ENCODE results near the gene EYS. TPM values are rescaled to one million over a fixed set of nuclear protein-coding genes. Genes with fewer than 3 reads are reported as not detected.

The EYS gene
- total RNA-seq, 1 experiment from 2014 or later = not detected

GRCh38 chr6:64155063-64155462 lies 1552.0 kb downstream of the EYS start:
- ATAC-seq = no peak
- Histone ChIP-seq H3K9ac (ENCODE audit: low read length) (no peak overlapping the region), H3K4me1 (ENCODE audit: control insufficient read depth in 1 of 2, insufficient read depth in 2 of 2, low read length in 2 of 2) (no peaks in the 10 kb centered on the region), H4K20me1 (ENCODE audit: insufficient read depth) (no peaks in the 10 kb centered on the region), H3K79me2 (ENCODE audit: insufficient read depth, low read length) (no peaks in the 10 kb centered on the region), H3K9me3 (ENCODE audit: control insufficient read depth in 1 of 2, insufficient read depth in 1 of 2, low read depth in 1 of 2, low read length in 2 of 2) (no peaks in the 10 kb centered on the region), H3K36me3 (ENCODE audit: control insufficient read depth in 1 of 2, insufficient read depth in 2 of 2, low read length in 2 of 2) (no peaks in the 10 kb centered on the region), H3K27ac (ENCODE audit: low read depth, low read length) (no peak overlapping the region), H2AFZ (ENCODE audit: low read depth, low read length, poor library complexity, severe bottlenecking) (no peak overlapping the region), H3K27me3 (ENCODE audit: insufficient read depth, low read length) (no peaks in the 10 kb centered on the region), H3K9me2 (ENCODE audit: insufficient read depth) (no peaks in the 10 kb centered on the region), H3K4me2 (ENCODE audit: low read length) (no peak overlapping the region), H3K4me3 (replicated peaks in 1 of 2; ENCODE audit: low read depth in 1 of 2, low read length in 2 of 2) (no peak overlapping the region)
- ChIA-PET CTCF (no interaction called here), RAD21 (ENCODE audit: low non-redundant PET in 1 of 2, low total read pairs in 2 of 2, uncharacterized antibody in 2 of 2, unreplicated experiment in 2 of 2) (no interaction called here), POLR2A (no interaction called here)
- BruUV-seq (replicated peaks) = no TSS peak
- TF ChIP-seq CTCF (IDR thresholded peaks at IDR 0.05 in 2 of 3, conservative IDR thresholded peaks at IDR 0.05 in 1 of 3; ENCODE audit: borderline replicate concordance in 1 of 3, insufficient read depth in 1 of 3, low read depth in 2 of 3, low read length in 2 of 3) (no peak), ZBTB33 (IDR thresholded peaks at IDR 0.05; ENCODE audit: extremely low read depth, insufficient replicate concordance, low read length) (no peak)
- no peak for DNase-seq (ENCODE audit: low read depth, low spot score)
- intact Hi-C loops (cut with micrococcal nuclease) = no loop called here

GRCh38 chr6:64146876-64147275 lies 1560.2 kb downstream of the EYS start:
- RAD21 ChIA-PET (ENCODE audit: low non-redundant PET in 1 of 2, low total read pairs in 2 of 2, uncharacterized antibody in 2 of 2, unreplicated experiment in 2 of 2) = no interaction called here
- intact Hi-C loops (cut with micrococcal nuclease) = no loop called here

More at GRCh38 chr6:64146876-64147275, 1560.2 kb downstream of the EYS start:
- ChIA-PET CTCF (no interaction called here), POLR2A (no interaction called here)
- H4K20me1 ChIP-seq (ENCODE audit: insufficient read depth) = no peaks in the 10 kb centered on the region
- no peak overlapping the region for H3K9ac ChIP-seq (ENCODE audit: low read length)
- no peaks in the 10 kb centered on the region for H3K27me3 ChIP-seq (ENCODE audit: insufficient read depth, low read length)
- H3K36me3 ChIP-seq (ENCODE audit: control insufficient read depth in 1 of 2, insufficient read depth in 2 of 2, low read length in 2 of 2) = no peaks in the 10 kb centered on the region
- no peaks in the 10 kb centered on the region for H3K79me2 ChIP-seq (ENCODE audit: insufficient read depth, low read length)
- no peaks in the 10 kb centered on the region for H3K4me1 ChIP-seq (ENCODE audit: control insufficient read depth in 1 of 2, insufficient read depth in 2 of 2, low read length in 2 of 2)
- no peak for ATAC-seq
- no peak overlapping the region for H3K4me2 ChIP-seq (ENCODE audit: low read length)
- no peak for DNase-seq (ENCODE audit: low read depth, low spot score)
- TF ChIP-seq EZH2 (IDR thresholded peaks at IDR 0.05) (no peak), REST (IDR thresholded peaks at IDR 0.05; ENCODE audit: low read depth) (no peak), FOSL1 (IDR thresholded peaks at IDR 0.05; ENCODE audit: low read depth) (no peak), CTCF (IDR thresholded peaks at IDR 0.05 in 2 of 3, conservative IDR thresholded peaks at IDR 0.05 in 1 of 3; ENCODE audit: borderline replicate concordance in 1 of 3, insufficient read depth in 1 of 3, low read depth in 2 of 3, low read length in 2 of 3) (no peak), EGR1 (IDR thresholded peaks at IDR 0.05; ENCODE audit: low read depth) (no peak)
- no peaks in the 10 kb centered on the region for H3K9me2 ChIP-seq (ENCODE audit: insufficient read depth)
- no TSS peak for BruUV-seq (replicated peaks)
- no peak overlapping the region for H3K27ac ChIP-seq (ENCODE audit: low read depth, low read length)
- no peak overlapping the region for H3K4me3 ChIP-seq (replicated peaks in 1 of 2; ENCODE audit: low read depth in 1 of 2, low read length in 2 of 2)
- no peaks in the 10 kb centered on the region; a peak in 1 of 4 replicates for H3K9me3 ChIP-seq (ENCODE audit: control insufficient read depth in 1 of 2, insufficient read depth in 1 of 2, low read depth in 1 of 2, low read length in 2 of 2)
- H2AFZ ChIP-seq (ENCODE audit: low read depth, low read length, poor library complexity, severe bottlenecking) = no peak overlapping the region
